K562 (cell line): ENCODE measurements around the gene BTN3A1. TPM values are rescaled to one million over a fixed set of nuclear protein-coding genes. Genes with fewer than 3 reads are reported as not detected.

Experiments used
- ATAC-seq: fragments of 200-7000 bp; cut with Tn5 transposase; 3 replicates; pipeline ENCODE4 v1.9.1; 2020; ENCODE audit warnings: moderate library complexity
- BruUV-seq: library from RNA; stranded (reverse); fragments of 400-500 nt; replicated peaks from 2 replicates; lab custom pipeline; 2021; lab: Mats Ljungman, UMichigan
- CTCF ChIA-PET: fragments of 300-600 bp; formaldehyde crosslinking; extraction: SDS; loops from one replicate; lab custom pipeline; 2021; ENCODE audit warnings: low intra/inter-chr PET ratio; lab: Yijun Ruan, JAX
- POLR2A ChIA-PET: fragments of 300-600, 350-650 bp; sonication (Branson Sonifier 250); formaldehyde crosslinking; extraction: SDS; loops from one replicate; lab custom pipeline; 2021; ENCODE audit warnings: antibody characterized with exemption, inconsistent platforms; lab: Yijun Ruan, JAX
- DNase-seq, 4 experiments: peaks; one replicate each; pipeline versions ENCODE4 v3.0.0 to v3.0.0-alpha.2; 2011 to 2018; ENCODE audit warnings: low spot score in 3 of 4, mixed read lengths in 3 of 4; ENCODE audit errors: extremely low read depth in 1 of 4
- FAIRE-seq: peaks from 2 replicates; lab custom pipeline; 2011; peaks lifted over from hg19 to GRCh38; lab: Jason Lieb, UNC
- H2AFZ ChIP-seq: 2 replicates; pipeline ENCODE4 v1.6.0; 2011; ENCODE audit warnings: low read depth, low read length, control low read depth, inconsistent platforms
- H3K27ac ChIP-seq: fragments of 200-600 bp; 3 replicates; pipeline ENCODE4 v1.8.0; 2011; ENCODE audit warnings: low read depth, mild to moderate bottlenecking, control low read depth, inconsistent platforms, low read length, moderate library complexity, mixed read lengths; ENCODE audit errors: extremely low read depth
- H3K27me3 ChIP-seq, 2 experiments: fragments of 300-600 bp in 1 of 2; 2 replicates in 1 of 2; 3 replicates in 1 of 2; pipeline versions ENCODE4 v1.6.0 to v1.8.0; 2011; ENCODE audit warnings: inconsistent platforms in 2 of 2, low read length in 2 of 2, mild to moderate bottlenecking in 1 of 2, mixed read lengths in 1 of 2, moderate library complexity in 1 of 2; ENCODE audit not compliant: control insufficient read depth in 2 of 2, insufficient read depth in 2 of 2
- H3K36me3 ChIP-seq: fragments of 300-600 bp; 3 replicates; pipeline ENCODE4 v1.8.0; 2011; ENCODE audit warnings: mild to moderate bottlenecking, low read length, inconsistent platforms; ENCODE audit not compliant: control insufficient read depth, insufficient read depth
- H3K4me1 ChIP-seq, 2 experiments: fragments of 200-600 bp in 1 of 2; replicated peaks in 1 of 2; 2 replicates in 1 of 2; 3 replicates in 1 of 2; pipeline versions ENCODE4 v1.5.1 to v1.8.0; 2011; ENCODE audit warnings: inconsistent platforms in 2 of 2, low read length in 2 of 2, mild to moderate bottlenecking in 1 of 2, mixed read lengths in 1 of 2, moderate library complexity in 1 of 2; ENCODE audit not compliant: control insufficient read depth in 2 of 2, insufficient read depth in 2 of 2
- H3K4me2 ChIP-seq: 2 replicates; pipeline ENCODE4 v1.6.1; 2011; ENCODE audit warnings: low read length, control low read depth, inconsistent platforms, mixed read lengths; ENCODE audit not compliant: insufficient read depth
- H3K4me3 ChIP-seq: fragments of 200-600 bp; sonication (generic), shearing (Covaris generic); 2 replicates; pipeline ENCODE4 v1.5.1; 2016; ENCODE audit warnings: control low read depth, inconsistent platforms
- H3K79me2 ChIP-seq: fragments of 200-600 bp; 3 replicates; pipeline ENCODE4 v1.8.0; 2011; ENCODE audit warnings: low read length, inconsistent platforms; ENCODE audit not compliant: control insufficient read depth, insufficient read depth
- H3K9ac ChIP-seq, 2 experiments: 2 replicates each; pipeline versions ENCODE4 v1.6.0 to v1.6.1; 2011; ENCODE audit warnings: low read depth in 2 of 2, low read length in 2 of 2, control low read depth in 1 of 2, inconsistent platforms in 1 of 2, mild to moderate bottlenecking in 1 of 2, mixed read lengths in 1 of 2; ENCODE audit not compliant: insufficient read depth in 1 of 2
- H3K9me1 ChIP-seq: one replicate; pipeline ENCODE4 v1.6.0; 2011; ENCODE audit warnings: inconsistent platforms, mild to moderate bottlenecking, low read length, moderate library complexity; ENCODE audit not compliant: control insufficient read depth, insufficient read depth
- H3K9me3 ChIP-seq: replicated peaks from 2 replicates; pipeline ENCODE4 v1.5.1; 2011; ENCODE audit warnings: low read depth, low read length, inconsistent platforms; ENCODE audit not compliant: control insufficient read depth, insufficient read depth
- H4K20me1 ChIP-seq: replicated peaks from 2 replicates; pipeline ENCODE4 v1.6.1; 2011; ENCODE audit warnings: low read length, inconsistent platforms, mixed read lengths; ENCODE audit not compliant: control insufficient read depth, insufficient read depth
- C11orf30 ChIP-seq: fragments of 450-650 bp; IDR thresholded peaks from 2 replicates; pipeline ENCODE4 v1.6.1; 2016; ENCODE audit warnings: low read depth, mild to moderate bottlenecking
- EP300 ChIP-seq: IDR thresholded peaks from 2 replicates; pipeline ENCODE4 v1.6.1; 2012; ENCODE audit warnings: low read length, improper control_type of control experiment
- FOXA3 ChIP-seq, 2 experiments: fragments of 450-650 bp in 1 of 2; sonication (generic) in 1 of 2; formaldehyde crosslinking; IDR thresholded peaks in 1 of 2; conservative IDR thresholded peaks in 1 of 2; 2 replicates each; pipeline versions ENCODE4 v1.4.0 to v1.8.0; 2020 to 2022; ENCODE audit warnings: mild to moderate bottlenecking in 2 of 2, missing genetic modification reagents in 1 of 2
- HDAC1 ChIP-seq, 2 experiments: fragments of 450-650 bp; IDR thresholded peaks; 2 replicates each; pipeline ENCODE4 v1.6.1; 2016 to 2017; ENCODE audit warnings: inconsistent platforms in 1 of 2, mild to moderate bottlenecking in 1 of 2, moderate library complexity in 1 of 2
- HMG20A ChIP-seq: fragments of 450-650 bp; formaldehyde crosslinking; conservative IDR thresholded peaks from 2 replicates; pipeline ENCODE4 v1.4.0; 2020; ENCODE audit warnings: mild to moderate bottlenecking, mixed read lengths
- NCOA4 ChIP-seq: fragments of 450-650 bp; IDR thresholded peaks from 2 replicates; pipeline ENCODE4 v1.6.1; 2018; ENCODE audit warnings: mild to moderate bottlenecking; ENCODE audit not compliant: partially characterized antibody
- NKRF ChIP-seq: fragments of 450-650 bp; IDR thresholded peaks from 2 replicates; pipeline ENCODE4 v1.6.1; 2016; ENCODE audit warnings: borderline replicate concordance
- RBM34 ChIP-seq: fragments of 200-400 bp; formaldehyde crosslinking; IDR thresholded peaks from 2 replicates; pipeline ENCODE4 v1.6.1; 2018; ENCODE audit warnings: low read length, borderline replicate concordance; ENCODE audit not compliant: insufficient read depth
- RHOXF2B ChIP-seq: fragments of 250-450 bp; sonication (Bioruptor Pico); conservative IDR thresholded peaks from 2 replicates; pipeline ENCODE4 v1.5.1; 2021
- SMARCB1 ChIP-seq: IDR thresholded peaks from 2 replicates; pipeline ENCODE4 v1.6.1; 2011; ENCODE audit warnings: improper control_type of control experiment, low read depth; ENCODE audit not compliant: insufficient read length
- ZNF316 ChIP-seq: fragments of 450-650 bp; IDR thresholded peaks from 2 replicates; pipeline ENCODE4 v1.6.1; 2016
- ZNF324 ChIP-seq: fragments of 250-450 bp; sonication (Bioruptor Pico); IDR thresholded peaks from 2 replicates; pipeline ENCODE4 v1.4.0; 2020; ENCODE audit warnings: mild to moderate bottlenecking
- ZNF395 ChIP-seq: fragments of 200-800 bp; sonication (Bioruptor generic); IDR thresholded peaks from 2 replicates; pipeline ENCODE4 v1.6.1; 2017; ENCODE audit warnings: missing genetic modification characterization, missing compliant biosample characterization
- ZNF79 ChIP-seq: fragments of 250-450 bp; sonication (Bioruptor Pico); IDR thresholded peaks from 2 replicates; pipeline ENCODE4 v1.4.0; 2020; ENCODE audit warnings: low read depth, mild to moderate bottlenecking, moderate library complexity
- WGBS: fragments of 100-300 bp; shearing (Covaris generic); methylation state at CpG from one replicate; pipeline ENCODE4 v1.1.6; 2016; ENCODE audit warnings: low coverage, mixed read lengths; ENCODE audit not compliant: insufficient coverage; ENCODE audit errors: missing lambda C conversion rate; 5-methylcytosine and 5-hydroxymethylcytosine counted together
- in situ Hi-C: fragments of 300-500 bp; cut with MboI; formaldehyde crosslinking; loops from 4 replicates; pipeline ENCODE4 v1.15.0; 2018; ENCODE audit warnings: inconsistent platforms, mixed read lengths
- intact Hi-C: fragments of 100-400 bp; cut with micrococcal nuclease; formaldehyde crosslinking; loops from 2 replicates; pipeline ENCODE4 v1.14.2; 2022
- polyA plus RNA-seq, 8 experiments: library from polyadenylated mRNA; depleted of rRNA in 4 of 8; stranded (reverse) in 5 of 8; unstranded in 3 of 8; fragments of >200 nt; fragmentation: Nextera tagmentation in 2 of 8; fragmentation: Illumina TruSeq in 1 of 8; extraction: Ambion mirVana in 2 of 8; extraction: Trizol in 1 of 8; gene quantifications; 2 replicates each; pipeline versions ENCODE4 v1.2.1 to v1.2.3, GENCODE V29; 2011 to 2014; ENCODE audit warnings: inconsistent platforms in 1 of 8, missing spikeins in 1 of 8
- total RNA-seq, 7 experiments: library from RNA; depleted of rRNA in 6 of 7; stranded (reverse); fragments of >200 nt in 6 of 7; fragmentation: Illumina TruSeq in 2 of 7; extraction: Trizol in 2 of 7; gene quantifications; 2 replicates each; pipeline versions ENCODE4 v1.2.1 to v1.2.3, GENCODE V29; 2011 to 2021; ENCODE audit warnings: low replicate concordance in 1 of 7
- TF ChIP-seq, protein P1 (sequence below): sonication (generic); formaldehyde crosslinking; IDR thresholded peaks from 2 replicates; pipeline ENCODE4 v1.8.0; 2022; ENCODE audit warnings: mild to moderate bottlenecking, low read depth, missing genetic modification reagents
- TF ChIP-seq, protein P2 (sequence below): fragments of 250-450 bp; sonication (Bioruptor Pico); IDR thresholded peaks from 2 replicates; pipeline ENCODE4 v1.8.0; 2021; ENCODE audit warnings: moderate library complexity, mild to moderate bottlenecking, inconsistent platforms

BTN3A1 gene
- total and polyA plus RNA-seq, 9 of the 15 experiments (the other 6 are each of a cell fraction or from before 2014, with no cell fraction given) = 0.84 to 8.5 (median 3.9) TPM

GRCh38 chr6:26403893-26404292 is 1.8 kb downstream of the BTN3A1 start:
- Histone ChIP-seq H4K20me1 (no peaks in the 10 kb centered on the region), H3K27me3 (no peaks in the 10 kb centered on the region), H3K4me2 (no peak overlapping the region), H3K9me1 (peaks cover 2% of the 10 kb centered on the region), H3K4me3 (no peak overlapping the region), H3K79me2 (no peaks in the 10 kb centered on the region), H3K9ac (no peak overlapping the region), H3K36me3 (no peaks in the 10 kb centered on the region), H3K27ac (no peak overlapping the region), H3K4me1 (peaks cover 3 to 19% of the 10 kb centered on the region in 2 experiments; a peak in 4 of 5 replicates), H3K9me3 (no peaks in the 10 kb centered on the region), H2AFZ (no peak overlapping the region)
- ATAC-seq (no peak), FAIRE-seq (no peak), DNase-seq (peak in 2 of 4 experiments; percentile 49 to 51)
- ChIA-PET POLR2A (no interaction called here), CTCF (no interaction called here)
- 53% methylated on average over 3 of the region's 3 CpGs for WGBS
- TF ChIP-seq HDAC1 (IDR thresholded peaks at IDR 0.05) = no peak
- TF ChIP-seq ZNF316 = peak; percentile 49
- no peak for TF ChIP-seq RBM34
- TF ChIP-seq C11orf30 = peak; percentile 36; the same call in 1 of the 2 replicates
- no peak for TF ChIP-seq RHOXF2B
- TF ChIP-seq, protein P1, sequence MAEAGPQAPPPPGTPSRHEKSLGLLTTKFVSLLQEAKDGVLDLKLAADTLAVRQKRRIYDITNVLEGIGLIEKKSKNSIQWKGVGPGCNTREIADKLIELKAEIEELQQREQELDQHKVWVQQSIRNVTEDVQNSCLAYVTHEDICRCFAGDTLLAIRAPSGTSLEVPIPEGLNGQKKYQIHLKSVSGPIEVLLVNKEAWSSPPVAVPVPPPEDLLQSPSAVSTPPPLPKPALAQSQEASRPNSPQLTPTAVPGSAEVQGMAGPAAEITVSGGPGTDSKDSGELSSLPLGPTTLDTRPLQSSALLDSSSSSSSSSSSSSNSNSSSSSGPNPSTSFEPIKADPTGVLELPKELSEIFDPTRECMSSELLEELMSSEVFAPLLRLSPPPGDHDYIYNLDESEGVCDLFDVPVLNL (CRISPR knock-in tag) = no peak
- TF ChIP-seq ZNF79 = no peak
- no peak for TF ChIP-seq SMARCB1
- TF ChIP-seq NCOA4 = no peak
- TF ChIP-seq HMG20A = no peak
- TF ChIP-seq, protein P2, sequence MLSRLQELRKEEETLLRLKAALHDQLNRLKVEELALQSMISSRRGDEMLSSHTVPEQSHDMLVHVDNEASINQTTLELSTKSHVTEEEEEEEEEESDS (CRISPR knock-in tag) = no peak
- TF ChIP-seq NKRF = no peak
- TF ChIP-seq EP300 = no peak
- no peak for TF ChIP-seq ZNF324 (CRISPR knock-in tag)
- no peak for TF ChIP-seq ZNF395 (CRISPR knock-in tag)
- TF ChIP-seq FOXA3 (CRISPR knock-in tag; conservative IDR thresholded peaks at IDR 0.05 in 1 of 2, IDR thresholded peaks at IDR 0.05 in 1 of 2) = peak in 1 of 2 experiments; percentile 35; a peak in 1 of 4 replicates
- in situ Hi-C loops = no loop called here
- intact Hi-C loops = no loop called here
- no TSS peak for BruUV-seq
